HG02885 (cell line): ENCODE data around the gene TSHZ2.

Experiments
- ATAC-seq: cut with Tn5 transposase; IDR thresholded peaks from one replicate; pipeline ENCODE4 v1.9.1; 2021; ENCODE audit warnings: mild to moderate bottlenecking; ENCODE audit not compliant: unreplicated experiment, poor library complexity

The TSHZ2 gene

GRCh38 chr20:53221731-53222130 is 249.6 kb downstream of the TSHZ2 start:
- ATAC-seq, result no peak

GRCh38 chr20:53222416-53222815 is 250.3 kb downstream of the TSHZ2 start:
- no peak for ATAC-seq

GRCh38 chr20:53222932-53223331 is 250.8 kb downstream of the TSHZ2 start:
- ATAC-seq, result no peak

- ATAC-seq, result no peak
Observed at GRCh38 chr20:53223626-53224172, 251.5 kb downstream of the TSHZ2 start.

GRCh38 chr20:53224851-53225250 is 252.7 kb downstream of the TSHZ2 start:
- ATAC-seq, result no peak

GRCh38 chr20:53226826-53227225 is 254.7 kb downstream of the TSHZ2 start:
- peak; percentile 70 for ATAC-seq

- no peak for ATAC-seq
Observed at GRCh38 chr20:53227523-53227922, 255.4 kb downstream of the TSHZ2 start.

GRCh38 chr20:53231061-53231460 is 258.9 kb downstream of the TSHZ2 start:
- no peak for ATAC-seq

- ATAC-seq, result no peak
Observed at GRCh38 chr20:53237461-53237860, 265.3 kb downstream of the TSHZ2 start.

- ATAC-seq, result no peak
Observed at GRCh38 chr20:53238121-53238660, 266.0 kb downstream of the TSHZ2 start.

- ATAC-seq, result no peak
Observed at GRCh38 chr20:53243152-53243551, 271.0 kb downstream of the TSHZ2 start.

GRCh38 chr20:53244711-53245110 is 272.6 kb downstream of the TSHZ2 start:
- ATAC-seq, result no peak

- ATAC-seq, result no peak
Observed at GRCh38 chr20:53245574-53245973, 273.4 kb downstream of the TSHZ2 start.

GRCh38 chr20:53247468-53248103 is 275.4 kb downstream of the TSHZ2 start:
- no peak for ATAC-seq

GRCh38 chr20:53250456-53250855 is 278.3 kb downstream of the TSHZ2 start:
- no peak for ATAC-seq

GRCh38 chr20:53252002-53252401 is 279.8 kb downstream of the TSHZ2 start:
- no peak for ATAC-seq

GRCh38 chr20:53253668-53254067 is 281.5 kb downstream of the TSHZ2 start:
- ATAC-seq, result no peak

- ATAC-seq, result no peak
Observed at GRCh38 chr20:53255102-53255710, 283.0 kb downstream of the TSHZ2 start.

- no peak for ATAC-seq
Observed at GRCh38 chr20:53258741-53259140, 286.6 kb downstream of the TSHZ2 start.

- ATAC-seq, result no peak
Observed at GRCh38 chr20:53260168-53260567, 288.0 kb downstream of the TSHZ2 start.

- ATAC-seq, result no peak
Observed at GRCh38 chr20:53260591-53260990, 288.4 kb downstream of the TSHZ2 start.

GRCh38 chr20:53262365-53262764 is 290.2 kb downstream of the TSHZ2 start:
- ATAC-seq, result no peak
